Middle frontal gyrus (tissue), 1 donor: Measurements from ENCODE around the gene SIRT3.

Source experiments
- DNase-seq: peaks from one replicate; pipeline ENCODE4 v3.0.0-alpha.2; 2015; ENCODE audit warnings: low spot score; ENCODE audit errors: extremely low spot score

The SIRT3 gene

DNA sequence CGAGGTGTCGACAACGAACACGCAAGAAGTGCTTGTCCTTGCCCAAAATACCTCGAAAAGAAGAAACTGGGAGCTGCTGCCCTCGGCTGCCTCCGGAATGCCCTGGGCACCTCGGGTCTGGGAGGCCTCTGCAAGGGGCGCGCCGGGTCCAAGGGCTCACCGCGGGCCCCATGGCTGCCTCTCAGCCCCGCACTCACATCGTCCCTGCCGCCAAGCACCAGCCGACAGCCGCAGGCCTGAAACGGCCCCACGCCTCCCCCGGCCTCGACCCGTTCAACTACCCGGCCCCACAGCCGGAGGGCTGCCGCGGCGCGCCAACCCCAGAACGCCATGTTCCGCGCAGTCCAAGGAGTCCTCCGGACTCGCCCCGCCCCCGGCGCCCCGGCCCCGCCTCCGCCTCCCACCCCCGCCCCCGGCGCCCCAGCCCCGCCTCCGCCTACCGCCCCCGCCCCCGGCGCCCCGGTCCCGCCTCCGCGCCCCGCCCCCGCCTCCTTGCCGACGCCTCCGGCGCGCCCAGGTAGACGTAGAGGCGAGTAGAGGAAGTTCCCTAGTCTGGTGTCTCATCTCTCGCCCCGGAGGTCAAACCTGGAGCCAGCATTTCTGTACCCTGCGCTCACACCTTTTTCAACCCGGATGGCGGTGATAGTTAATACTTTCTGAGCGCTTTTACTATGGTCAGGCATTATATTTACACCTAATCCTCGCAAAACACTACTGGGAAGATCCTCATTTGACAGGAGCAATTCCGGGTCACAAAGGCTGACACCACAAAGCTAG is at the start of gene SIRT3:
Gene SIRT3 (minus strand): TSS at position 346 of the 777 bp plus-strand sequence. CDS start 14 bp downstream, at position 332.
- peak; percentile 42 for DNase-seq

DNA sequence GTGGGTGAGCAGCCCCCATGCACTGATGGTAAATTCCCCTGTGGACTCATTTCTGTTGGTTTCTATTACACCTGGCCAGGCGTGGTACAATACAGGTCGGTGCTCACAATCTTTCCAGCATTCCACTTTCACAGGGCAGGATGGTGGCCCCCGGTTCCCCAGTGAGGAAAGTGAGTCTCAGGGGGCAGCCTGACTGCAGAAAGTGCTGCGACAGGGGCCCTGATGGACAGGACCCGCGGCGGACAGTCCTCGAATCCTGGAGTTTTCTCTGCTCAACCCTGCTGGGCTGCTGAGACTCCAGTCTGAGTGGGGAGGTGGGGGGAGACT is 49.7 kb upstream of the SIRT3 start:
- DNase-seq: no peak

DNA sequence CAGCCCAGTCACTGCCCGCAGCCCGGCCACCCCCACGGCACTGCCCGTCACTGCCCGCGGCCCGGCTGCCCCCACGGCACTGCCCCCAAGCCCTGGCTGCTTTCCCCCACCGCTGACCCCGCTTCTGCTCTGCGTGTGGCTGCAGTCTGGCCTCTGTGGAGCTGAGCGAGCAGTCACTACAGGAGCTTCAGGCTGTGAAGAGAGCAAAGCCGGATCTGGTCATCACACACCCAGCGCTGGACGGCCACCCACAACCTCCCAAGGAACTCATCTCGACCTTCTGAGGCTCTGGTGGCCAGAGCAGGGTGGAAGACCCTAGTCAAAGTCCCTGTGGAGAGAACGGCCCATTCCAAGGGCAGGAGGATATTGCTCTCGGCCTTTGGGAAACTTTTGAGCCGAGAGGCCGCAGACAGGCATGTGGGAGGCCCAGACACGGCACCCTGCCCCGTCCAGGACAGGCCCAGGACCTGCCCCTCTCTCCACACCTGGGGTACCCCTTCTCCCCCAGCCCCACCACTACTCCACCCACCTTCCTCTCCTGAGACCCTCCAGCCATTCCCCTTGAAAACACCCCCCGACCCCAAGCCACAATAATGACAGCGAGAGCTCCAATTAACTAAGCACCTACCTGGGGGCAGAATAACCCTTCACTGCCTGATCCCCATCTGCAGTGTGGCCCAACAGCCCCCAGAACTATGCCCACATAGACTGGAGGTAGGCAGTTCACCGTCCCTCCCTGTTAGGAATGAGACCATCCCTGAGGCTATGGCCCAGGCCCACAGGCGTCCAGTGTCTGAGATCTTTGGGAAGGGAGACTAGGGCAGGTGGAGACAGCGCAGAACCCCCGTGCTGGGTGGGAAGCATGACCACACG is 49.1 kb upstream of the SIRT3 start:
- DNase-seq: no peak

DNA sequence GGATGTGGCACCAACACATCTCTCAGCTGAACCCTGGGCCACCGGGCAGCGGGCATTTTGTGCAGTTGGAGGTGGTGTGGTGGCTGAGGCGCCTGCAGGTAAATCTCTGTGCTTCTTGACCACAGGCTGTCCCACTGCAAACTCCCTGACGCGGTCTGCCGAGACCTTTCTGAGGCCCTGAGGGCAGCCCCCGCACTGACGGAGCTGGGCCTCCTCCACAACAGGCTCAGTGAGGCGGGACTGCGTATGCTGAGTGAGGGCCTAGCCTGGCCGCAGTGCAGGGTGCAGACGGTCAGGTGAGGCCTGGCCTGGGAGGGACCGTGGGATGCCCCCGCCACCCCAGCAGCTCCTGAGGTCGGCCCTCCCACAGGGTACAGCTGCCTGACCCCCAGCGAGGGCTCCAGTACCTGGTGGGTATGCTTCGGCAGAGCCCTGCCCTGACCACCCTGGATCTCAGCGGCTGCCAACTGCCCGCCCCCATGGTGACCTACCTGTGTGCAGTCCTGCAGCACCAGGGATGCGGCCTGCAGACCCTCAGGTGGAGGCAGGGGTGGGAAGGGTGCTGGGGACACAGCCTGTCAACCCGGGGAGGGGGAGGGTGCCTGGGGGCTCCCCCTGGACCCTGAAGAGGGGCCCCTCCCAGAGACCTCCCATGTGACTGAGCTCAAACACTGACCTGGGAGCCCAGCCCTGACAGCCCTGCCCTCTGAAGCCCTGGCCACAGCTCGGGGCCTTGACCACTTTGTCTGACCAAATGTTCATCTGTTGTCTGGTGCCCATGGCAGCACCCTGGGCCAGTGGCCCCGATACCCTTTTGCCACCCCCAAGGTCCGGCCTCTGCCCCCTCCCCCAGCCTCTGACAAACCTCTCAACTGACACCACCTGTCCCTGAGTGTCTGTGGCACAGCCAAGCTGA is 48.2 kb upstream of the SIRT3 start:
- DNase-seq: no peak

DNA sequence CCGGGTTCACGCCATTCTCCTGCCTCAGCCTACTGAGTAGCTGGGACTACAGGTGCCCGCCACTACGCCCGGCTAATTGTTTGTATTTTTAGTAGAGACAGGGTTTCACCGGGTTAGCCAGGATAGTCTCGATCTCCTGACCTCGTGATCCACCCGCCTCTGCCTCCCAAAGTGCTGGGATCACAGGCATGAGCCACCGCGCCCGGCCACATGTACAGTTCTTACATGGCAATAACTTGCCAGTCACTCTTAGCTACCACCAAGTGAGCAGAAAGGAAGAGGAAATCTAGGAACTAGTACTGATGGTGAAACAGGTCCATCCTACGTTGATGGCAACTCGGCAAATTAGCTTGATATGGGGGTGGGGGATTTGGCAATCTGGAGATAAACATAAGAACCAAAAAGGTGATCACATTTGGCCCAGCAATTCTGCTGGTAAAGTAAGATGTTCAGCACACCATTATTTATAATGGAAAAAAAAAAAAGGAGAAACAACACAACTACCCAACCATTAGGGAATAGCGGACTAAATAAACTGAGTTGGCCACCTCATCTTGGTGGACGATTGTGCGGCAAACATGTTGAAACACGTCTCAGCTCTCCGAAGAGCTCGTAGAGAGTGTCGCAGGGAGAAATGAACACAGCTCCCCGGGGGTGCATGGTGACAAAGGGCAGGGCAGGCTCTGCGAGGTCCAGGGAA is 47.4 kb upstream of the SIRT3 start:
- DNase-seq: no peak

DNA sequence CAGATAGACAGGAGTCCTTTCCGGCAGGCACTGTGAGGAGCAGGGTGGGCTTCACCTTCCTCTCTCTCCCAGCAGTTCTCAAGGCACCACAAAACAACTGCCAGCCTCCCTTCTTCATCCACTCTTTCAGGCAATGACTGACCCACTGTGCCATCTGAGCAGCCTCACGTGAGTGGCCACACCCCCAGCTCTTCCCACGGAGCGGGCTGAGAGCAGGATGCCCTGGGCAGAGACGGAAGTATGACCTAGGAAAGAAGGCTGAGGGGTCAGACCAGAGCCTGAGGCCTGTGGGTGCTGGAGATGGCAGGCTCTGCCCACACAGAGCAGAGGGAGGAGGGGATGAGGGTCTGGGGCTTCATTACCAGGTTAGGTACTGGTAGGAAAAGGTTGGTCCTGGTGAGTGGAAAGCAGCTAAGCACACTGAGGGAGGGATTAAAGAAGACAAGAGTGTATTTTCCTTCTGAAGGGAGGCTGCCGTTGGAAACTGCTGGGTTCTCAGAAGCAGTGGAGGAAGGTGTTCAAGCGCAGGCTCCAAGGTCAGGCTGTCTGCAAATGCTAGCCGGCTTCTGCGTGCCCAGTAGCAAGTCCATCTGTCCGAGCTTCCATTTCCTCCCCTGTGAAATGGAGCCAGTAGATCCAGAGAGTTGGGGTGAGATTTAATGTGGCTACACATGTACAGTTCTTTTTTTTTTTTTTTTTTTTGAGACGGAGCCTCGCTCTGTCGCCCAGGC is 46.7 kb upstream of the SIRT3 start:
- DNase-seq: no peak

DNA sequence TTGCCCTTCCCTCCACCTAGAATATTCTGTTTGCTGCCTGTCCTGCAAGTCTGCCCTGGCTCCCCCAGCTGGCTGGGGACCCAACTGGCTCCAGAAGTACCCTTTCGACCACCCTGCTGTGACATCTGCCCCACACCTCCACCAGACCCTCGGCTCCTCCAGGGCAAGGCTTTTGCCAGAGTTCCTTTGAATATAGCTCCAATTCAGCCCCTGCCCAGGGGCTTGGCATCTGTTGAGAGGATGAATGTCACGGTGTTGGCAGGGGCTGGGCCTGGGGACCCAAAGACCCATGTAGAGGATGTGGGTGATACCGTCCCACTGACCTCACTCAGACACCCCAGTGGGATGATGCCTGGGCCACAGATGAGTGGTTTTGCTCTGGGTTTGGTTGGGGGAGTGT is 46.0 kb upstream of the SIRT3 start:
- DNase-seq: no peak

DNA sequence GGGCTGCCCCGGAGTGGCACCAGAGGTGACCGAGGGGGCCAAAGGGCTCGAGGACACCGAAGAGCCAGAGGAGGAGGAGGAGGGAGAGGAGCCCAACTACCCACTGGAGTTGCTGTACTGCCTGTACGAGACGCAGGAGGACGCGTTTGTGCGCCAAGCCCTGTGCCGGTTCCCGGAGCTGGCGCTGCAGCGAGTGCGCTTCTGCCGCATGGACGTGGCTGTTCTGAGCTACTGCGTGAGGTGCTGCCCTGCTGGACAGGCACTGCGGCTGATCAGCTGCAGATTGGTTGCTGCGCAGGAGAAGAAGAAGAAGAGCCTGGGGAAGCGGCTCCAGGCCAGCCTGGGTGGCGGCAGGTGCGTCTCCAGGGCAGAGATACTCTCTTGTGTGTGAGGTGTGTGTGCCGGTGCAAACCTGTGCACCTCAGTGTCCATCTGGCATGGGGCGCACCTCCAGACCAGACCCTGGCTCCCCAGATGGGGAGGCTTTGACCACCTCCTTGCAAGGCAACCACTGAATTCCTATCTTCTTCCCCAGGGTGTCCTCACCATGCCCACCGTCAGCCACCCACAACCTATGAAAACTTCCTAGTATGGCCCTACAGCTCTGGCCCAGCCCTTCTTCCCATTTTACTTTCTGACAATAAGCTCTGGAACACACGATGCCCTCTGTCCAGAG is 45.5 kb upstream of the SIRT3 start:
- no peak for DNase-seq

DNA sequence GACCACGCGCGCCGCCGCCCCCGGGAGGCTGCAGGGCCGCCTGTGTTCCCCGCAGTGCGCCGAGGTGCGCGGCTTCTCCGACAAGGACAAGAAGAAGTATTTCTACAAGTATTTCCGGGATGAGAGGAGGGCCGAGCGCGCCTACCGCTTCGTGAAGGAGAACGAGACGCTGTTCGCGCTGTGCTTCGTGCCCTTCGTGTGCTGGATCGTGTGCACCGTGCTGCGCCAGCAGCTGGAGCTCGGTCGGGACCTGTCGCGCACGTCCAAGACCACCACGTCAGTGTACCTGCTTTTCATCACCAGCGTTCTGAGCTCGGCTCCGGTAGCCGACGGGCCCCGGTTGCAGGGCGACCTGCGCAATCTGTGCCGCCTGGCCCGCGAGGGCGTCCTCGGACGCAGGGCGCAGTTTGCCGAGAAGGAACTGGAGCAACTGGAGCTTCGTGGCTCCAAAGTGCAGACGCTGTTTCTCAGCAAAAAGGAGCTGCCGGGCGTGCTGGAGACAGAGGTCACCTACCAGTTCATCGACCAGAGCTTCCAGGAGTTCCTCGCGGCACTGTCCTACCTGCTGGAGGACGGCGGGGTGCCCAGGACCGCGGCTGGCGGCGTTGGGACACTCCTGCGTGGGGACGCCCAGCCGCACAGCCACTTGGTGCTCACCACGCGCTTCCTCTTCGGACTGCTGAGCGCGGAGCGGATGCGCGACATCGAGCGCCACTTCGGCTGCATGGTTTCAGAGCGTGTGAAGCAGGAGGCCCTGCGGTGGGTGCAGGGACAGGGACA is 44.8 kb upstream of the SIRT3 start:
- DNase-seq: no peak

DNA sequence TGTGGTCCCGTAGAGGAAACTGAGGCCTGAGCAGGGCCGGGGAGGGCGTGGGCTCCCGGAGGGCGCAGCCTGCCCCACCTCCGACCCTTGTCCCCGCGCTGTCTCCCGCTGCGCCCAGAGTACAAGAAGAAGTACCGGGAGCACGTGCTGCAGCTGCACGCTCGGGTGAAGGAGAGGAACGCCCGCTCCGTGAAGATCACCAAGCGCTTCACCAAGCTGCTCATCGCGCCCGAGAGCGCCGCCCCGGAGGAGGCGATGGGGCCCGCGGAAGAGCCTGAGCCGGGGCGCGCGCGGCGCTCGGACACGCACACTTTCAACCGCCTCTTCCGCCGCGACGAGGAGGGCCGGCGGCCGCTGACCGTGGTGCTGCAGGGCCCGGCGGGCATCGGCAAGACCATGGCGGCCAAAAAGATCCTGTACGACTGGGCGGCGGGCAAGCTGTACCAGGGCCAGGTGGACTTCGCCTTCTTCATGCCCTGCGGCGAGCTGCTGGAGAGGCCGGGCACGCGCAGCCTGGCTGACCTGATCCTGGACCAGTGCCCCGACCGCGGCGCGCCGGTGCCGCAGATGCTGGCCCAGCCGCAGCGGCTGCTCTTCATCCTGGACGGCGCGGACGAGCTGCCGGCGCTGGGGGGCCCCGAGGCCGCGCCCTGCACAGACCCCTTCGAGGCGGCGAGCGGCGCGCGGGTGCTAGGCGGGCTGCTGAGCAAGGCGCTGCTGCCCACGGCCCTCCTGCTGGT is 44.0 kb upstream of the SIRT3 start:
- DNase-seq: no peak

DNA sequence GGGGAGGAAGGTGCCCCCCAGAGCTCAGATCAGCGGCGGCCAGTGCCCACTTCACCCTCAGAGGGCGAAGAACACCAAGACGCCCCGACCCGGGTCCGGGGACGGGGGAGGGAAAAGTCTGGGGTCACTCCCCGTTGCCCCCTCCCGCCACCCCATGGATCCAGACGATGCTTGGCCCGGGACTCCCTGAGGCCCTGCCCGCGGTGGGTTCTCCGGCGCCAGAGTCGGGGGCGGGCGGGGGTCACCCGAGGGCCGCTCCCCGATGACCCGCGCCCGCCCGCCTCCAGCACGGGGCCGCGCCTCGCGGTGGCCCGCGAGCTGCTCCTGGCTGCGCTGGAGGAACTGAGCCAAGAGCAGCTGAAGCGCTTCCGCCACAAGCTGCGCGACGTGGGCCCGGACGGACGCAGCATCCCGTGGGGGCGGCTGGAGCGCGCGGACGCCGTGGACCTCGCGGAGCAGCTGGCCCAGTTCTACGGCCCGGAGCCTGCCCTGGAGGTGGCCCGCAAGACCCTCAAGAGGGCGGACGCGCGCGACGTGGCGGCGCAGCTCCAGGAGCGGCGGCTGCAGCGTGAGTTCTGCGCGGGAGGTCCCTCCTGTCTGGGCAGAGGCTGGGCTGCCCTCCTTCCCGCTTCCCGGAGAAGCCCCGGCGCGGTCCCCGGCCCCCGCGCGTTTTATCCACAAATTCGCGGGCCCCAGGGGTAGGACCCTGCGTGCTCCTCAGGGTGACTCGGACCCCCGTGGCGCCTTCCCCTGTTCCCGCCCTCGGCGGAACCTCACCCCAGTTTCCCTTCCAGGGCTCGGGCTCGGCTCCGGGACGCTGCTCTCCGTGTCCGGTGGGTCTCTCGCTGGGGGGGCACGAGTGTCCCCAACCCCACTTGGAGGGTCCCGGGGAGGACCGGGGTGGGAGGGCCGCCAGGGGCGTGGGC is 43.2 kb upstream of the SIRT3 start:
- no peak for DNase-seq

DNA sequence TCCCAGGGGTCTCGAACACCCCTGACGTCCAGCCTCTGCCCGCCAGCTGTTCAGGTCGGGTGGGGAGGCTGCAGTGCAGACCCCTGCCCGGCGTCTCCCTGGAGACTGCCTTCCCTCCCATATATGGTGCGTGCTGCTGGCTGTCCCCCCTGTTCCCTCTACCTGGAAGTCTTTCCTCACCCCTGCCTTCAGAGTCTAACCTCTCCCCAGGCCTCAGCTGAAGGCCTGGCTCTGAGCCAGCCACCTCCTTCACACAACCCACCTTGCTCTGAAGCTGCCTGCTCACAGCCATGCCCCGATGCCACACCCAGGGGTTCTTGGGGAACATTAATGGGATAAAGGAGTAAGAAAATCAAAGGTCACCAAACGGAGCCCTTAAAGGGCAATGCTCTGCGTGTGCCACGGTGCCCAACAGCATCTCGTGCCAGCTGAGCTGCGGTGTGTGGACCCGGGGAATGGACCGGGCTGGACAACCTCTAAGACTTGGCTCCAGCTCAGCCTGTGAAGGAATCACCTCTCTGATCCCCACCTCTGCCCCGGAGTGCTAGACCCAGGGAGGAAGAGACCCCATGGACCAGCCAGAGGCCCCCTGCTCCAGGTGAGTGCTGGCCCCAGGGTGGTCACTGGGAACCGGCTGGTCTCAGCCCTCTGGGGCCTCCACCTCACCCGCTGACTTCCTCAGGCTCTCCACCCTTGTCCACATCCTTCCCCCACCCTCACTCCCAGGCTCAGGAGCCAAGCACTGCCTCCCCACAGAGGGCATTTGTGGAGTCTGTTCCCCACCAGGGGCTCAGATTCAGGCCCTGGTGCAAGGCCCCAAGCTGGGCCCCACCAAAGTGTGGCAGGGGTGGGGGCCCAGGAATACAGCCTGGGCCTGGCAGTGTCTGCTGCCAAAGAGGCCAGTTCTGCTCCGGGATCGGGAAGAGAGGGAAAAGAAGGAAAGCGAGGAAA is 42.1 kb upstream of the SIRT3 start, which contains the start of gene NLRP6:
Gene NLRP6 (plus strand): TSS at position 407 of the 951 bp plus-strand sequence. CDS start 163 bp downstream, at position 570.
- no peak for DNase-seq

DNA sequence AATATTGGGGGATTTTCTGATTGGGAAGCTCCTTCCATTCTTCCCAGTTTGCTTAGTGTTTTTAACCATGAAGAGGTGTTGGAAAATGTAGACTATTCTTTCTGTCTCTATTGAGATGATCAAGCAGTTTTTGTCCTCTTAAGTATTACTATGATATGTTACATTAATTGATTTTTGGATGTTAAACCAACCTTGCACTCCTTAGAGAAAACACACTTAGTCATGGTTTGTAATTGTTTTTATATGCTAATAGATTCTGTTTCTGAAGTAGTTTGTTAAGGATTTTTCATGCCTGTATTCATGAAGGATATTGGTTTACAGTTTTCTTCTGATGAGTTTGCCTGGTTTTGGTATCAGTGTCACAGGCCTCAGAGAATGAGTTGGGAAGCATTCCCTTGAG is 40.1 kb upstream of the SIRT3 start:
- DNase-seq: no peak

DNA sequence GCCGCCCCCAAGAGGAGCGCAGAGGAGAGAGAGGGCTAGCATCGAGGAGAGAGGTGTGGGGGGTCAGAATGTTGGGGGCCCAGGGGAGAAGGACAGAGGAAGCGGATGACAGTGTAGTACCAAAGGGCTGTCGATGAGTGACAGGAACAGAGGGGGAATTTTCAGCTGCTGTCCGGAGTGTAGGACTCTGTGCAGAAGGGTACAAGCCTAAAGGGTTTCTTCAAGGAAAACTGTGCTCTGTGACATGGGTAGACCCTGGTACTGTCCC is 36.7 kb upstream of the SIRT3 start:
- no peak for DNase-seq

DNA sequence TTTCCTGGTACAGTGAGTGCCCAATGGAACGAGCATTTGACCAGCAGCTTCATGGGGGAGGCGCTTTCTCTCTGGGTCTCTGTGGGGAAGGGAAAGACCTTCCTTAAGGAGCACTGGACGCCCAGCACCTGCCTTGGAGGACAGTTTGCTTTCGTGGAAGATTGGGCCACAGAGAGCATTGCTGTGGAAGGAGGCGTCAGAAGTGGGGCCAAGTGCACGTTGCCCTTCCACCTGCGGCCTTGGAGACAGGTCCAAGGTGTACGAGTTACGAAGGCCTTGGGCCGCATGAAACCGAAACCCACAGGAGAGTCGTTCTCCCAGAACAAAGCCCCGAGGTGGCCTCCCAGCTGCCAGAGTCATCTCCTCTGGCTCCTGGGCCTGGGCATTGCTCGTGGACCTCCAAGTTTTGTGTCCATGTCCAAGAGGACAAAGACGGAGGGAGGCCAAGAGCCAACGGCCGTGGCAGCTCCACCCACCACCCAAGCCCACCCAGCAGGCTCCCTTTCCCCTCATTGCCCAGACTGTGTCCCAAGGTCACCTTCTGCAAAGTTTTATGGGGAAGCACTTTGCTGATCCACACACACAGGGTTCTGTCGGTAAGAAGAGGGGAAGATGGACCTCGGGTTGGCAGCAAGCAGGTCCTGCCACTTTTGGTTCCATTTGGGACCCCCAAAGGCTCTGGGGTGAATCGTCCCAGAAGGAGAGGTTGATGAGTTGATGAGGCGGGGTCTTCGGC is 36.2 kb upstream of the SIRT3 start:
- no peak for DNase-seq

DNA sequence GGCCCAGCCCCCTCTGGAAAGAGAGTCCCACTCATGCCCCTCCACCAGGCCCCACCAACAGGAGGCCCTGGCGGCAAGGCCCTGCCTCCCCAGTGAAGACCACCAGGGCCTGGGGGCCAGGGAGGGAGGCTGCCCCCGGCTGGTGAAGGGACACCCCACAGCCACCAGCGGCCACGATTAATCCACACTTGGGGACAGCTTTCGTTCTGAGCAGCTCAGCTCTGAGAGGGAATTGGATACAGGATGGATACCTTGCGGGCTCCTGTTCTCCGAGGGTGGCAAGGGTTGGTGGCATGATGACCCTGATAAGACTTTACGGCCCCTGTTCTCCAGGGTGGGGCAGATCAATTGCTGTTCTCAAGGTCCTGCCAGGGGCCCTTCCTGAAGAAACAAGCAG is 35.2 kb upstream of the SIRT3 start:
- no peak for DNase-seq
